GM19239 (cell line): ENCODE data around the gene CUTA.
A peak's percentile ranks its signal among the peaks of the same experiment; 100 is the strongest.

Experiments
- DNase-seq: peaks from one replicate; pipeline ENCODE4 v3.0.0; 2011; ENCODE audit warnings: low spot score; ENCODE audit not compliant: insufficient read length
- FAIRE-seq: peaks from 2 replicates; lab custom pipeline; 2011; peaks lifted over from hg19 to GRCh38; lab: Jason Lieb, UNC

CUTA gene

GRCh38 chr6:33425668-33426577, 8.0 kb upstream of the CUTA start:
- peak; percentile 68 for FAIRE-seq
- DNase-seq = peak; percentile 84

- peak; percentile 78 for FAIRE-seq
- DNase-seq = no peak
These were observed 7.2 kb upstream of the CUTA start for GRCh38 chr6:33424855-33425667.

GRCh38 chr6:33423777-33424176, 5.9 kb upstream of the CUTA start:
- FAIRE-seq (no peak), DNase-seq (no peak)

GRCh38 chr6:33421344-33421643, 3.4 kb upstream of the CUTA start:
- no peak for DNase-seq
- FAIRE-seq = no peak

GRCh38 chr6:33420491-33421343, 2.8 kb upstream of the CUTA start:
- no peak for DNase-seq
- no peak for FAIRE-seq

GRCh38 chr6:33419580-33420490, 1.9 kb upstream of the CUTA start, which contains the start of gene SYNGAP1:
TSS of gene SYNGAP1 (plus strand) at chr6:33420065. CDS start at chr6:33420265, 200 bp downstream.
- DNase-seq = no peak
- FAIRE-seq = no peak

- FAIRE-seq (no peak), DNase-seq (no peak)
These were observed 884 bp upstream of the CUTA start for GRCh38 chr6:33418690-33419291.

- FAIRE-seq (peak; percentile 61), DNase-seq (no peak)
These were observed 592 bp downstream of the CUTA start for GRCh38 chr6:33417128-33417902.

- DNase-seq (no peak), FAIRE-seq (peak; percentile 77)
These were observed 1.4 kb downstream of the CUTA start for GRCh38 chr6:33416386-33417127.

- no peak for DNase-seq
- no peak for FAIRE-seq
These were observed 2.1 kb downstream of the CUTA start for GRCh38 chr6:33415831-33416230.

GRCh38 chr6:33414592-33415271, 3.2 kb downstream of the CUTA start:
- no peak for DNase-seq
- FAIRE-seq = no peak

GRCh38 chr6:33413241-33414120, 4.4 kb downstream of the CUTA start:
- no peak for DNase-seq
- no peak for FAIRE-seq

- DNase-seq (no peak), FAIRE-seq (no peak)
These were observed 5.5 kb downstream of the CUTA start for GRCh38 chr6:33412140-33413009.

- FAIRE-seq (no peak), DNase-seq (no peak)
These were observed 6.3 kb downstream of the CUTA start for GRCh38 chr6:33411632-33412005.
